CD4-positive, alpha-beta T cell (primary cell): Measurements from ENCODE around the gene MYO3B. TPM values are rescaled to one million over a fixed set of nuclear protein-coding genes. Genes with fewer than 3 reads are reported as not detected.

Source experiments
- ATAC-seq: fragments of 200-7000 bp; cut with Tn5 transposase; one replicate; pipeline ENCODE4 v1.10.0; 2022; ENCODE audit warnings: mild to moderate bottlenecking; ENCODE audit not compliant: poor library complexity
- CTCF ChIA-PET: fragments of 350-600 bp; sonication (Branson Sonifier 250); formaldehyde crosslinking; loops from one replicate; lab custom pipeline; 2021; ENCODE audit warnings: antibody characterized with exemption, inconsistent platforms; lab: Charles Lee
- POLR2A ChIA-PET: fragments of 350-600 bp; sonication (Branson Sonifier 250); formaldehyde crosslinking; loops from one replicate; lab custom pipeline; 2021; ENCODE audit warnings: antibody characterized with exemption, inconsistent platforms; lab: Charles Lee
- DNase-seq, 14 experiments: peaks; one replicate each; pipeline ENCODE4 v3.0.0-alpha.2; 2013 to 2020; ENCODE audit warnings: mixed read lengths in 2 of 14
- H3K27ac ChIP-seq, 2 donors: one replicate each; pipeline versions ENCODE4 v1.5.1 to v1.7.0; 2013; ENCODE audit warnings: low read length in 2 of 2, low read depth in 1 of 2, mild to moderate bottlenecking in 1 of 2
- H3K27me3 ChIP-seq, 2 experiments: 1 replicate in 1 of 2; 2 replicates in 1 of 2; pipeline versions ENCODE4 v1.6.1 to v1.7.0; 2013; ENCODE audit warnings: low read length in 2 of 2, control low read depth in 1 of 2, mild to moderate bottlenecking in 1 of 2, moderate library complexity in 1 of 2; ENCODE audit not compliant: insufficient read depth in 2 of 2, control insufficient read depth in 1 of 2
- H3K36me3 ChIP-seq: one replicate; pipeline ENCODE4 v1.6.1; 2013; ENCODE audit warnings: low read length, control low read depth; ENCODE audit not compliant: insufficient read depth
- H3K4me1 ChIP-seq: one replicate; pipeline ENCODE4 v1.6.1; 2013; ENCODE audit warnings: low read length, control low read depth; ENCODE audit not compliant: insufficient read depth
- H3K4me3 ChIP-seq: one replicate; pipeline ENCODE4 v1.5.1; 2013; ENCODE audit warnings: mild to moderate bottlenecking, low read length, moderate library complexity
- H3K9me3 ChIP-seq, 2 experiments: 1 replicate in 1 of 2; 2 replicates in 1 of 2; pipeline versions ENCODE4 v1.6.1 to v1.7.0; 2013; ENCODE audit warnings: low read length in 2 of 2, mild to moderate bottlenecking in 2 of 2, control low read depth in 1 of 2, moderate library complexity in 1 of 2; ENCODE audit not compliant: control insufficient read depth in 1 of 2, insufficient read depth in 1 of 2
- H3K27ac Mint-ChIP-seq: one replicate; pipeline ENCODE4 v1.8.0; 2020; ENCODE audit warnings: mixed read lengths
- H3K27me3 Mint-ChIP-seq: one replicate; pipeline ENCODE4 v1.8.0; 2021; ENCODE audit warnings: mixed read lengths
- H3K36me3 Mint-ChIP-seq: one replicate; pipeline ENCODE4 v1.8.0; 2021; ENCODE audit warnings: low read depth, mixed read lengths
- H3K4me1 Mint-ChIP-seq: one replicate; pipeline ENCODE4 v1.8.0; 2021; ENCODE audit warnings: low read depth, mixed read lengths
- H3K4me3 Mint-ChIP-seq: one replicate; pipeline ENCODE4 v1.8.0; 2020; ENCODE audit warnings: mild to moderate bottlenecking, mixed read lengths
- H3K9me3 Mint-ChIP-seq: one replicate; pipeline ENCODE4 v1.8.0; 2020; ENCODE audit warnings: mixed read lengths
- CTCF ChIP-seq: fragments of 200-600 bp; IDR thresholded peaks from one replicate; pipeline ENCODE4 v1.8.0; 2022; ENCODE audit warnings: antibody characterized with exemption, mild to moderate bottlenecking
- intact Hi-C, 2 experiments: fragments of 100-400 bp; cut with DNase I in 1 of 2; cut with micrococcal nuclease in 1 of 2; formaldehyde crosslinking; loops; one replicate each; pipeline versions ENCODE4 v1.15.1 to v1.9.0; 2023 to 2025; cut with DNase I, micrococcal nuclease
- total RNA-seq, 174 experiments: library from RNA in 2 of 174; stranded (reverse) in 2 of 174; gene quantifications; one replicate each; pipeline ENCODE4 v1.2.3 and lab custom pipeline; 2021 to 2026

Gene MYO3B
- total RNA-seq, 2 experiments from 2014 or later, result not detected

GRCh38 chr2:170696948-170697347 is 519.0 kb downstream of the MYO3B start:
- Mint-ChIP-seq H3K9me3 (no peaks in the 10 kb centered on the region), H3K27ac (no peak overlapping the region), H3K36me3 (no peaks in the 10 kb centered on the region), H3K27me3 (peaks cover 21% of the 10 kb centered on the region), H3K4me3 (no peak overlapping the region), H3K4me1 (no peaks in the 10 kb centered on the region)
- no peak for TF ChIP-seq CTCF
- no peaks in the 10 kb centered on the region for H3K27me3 ChIP-seq
- ChIA-PET POLR2A (no interaction called here), CTCF (no interaction called here)
- no peaks in the 10 kb centered on the region for H3K9me3 ChIP-seq
- intact Hi-C loops, result no loop called here
- DNase-seq (no peak), ATAC-seq (no peak)
- H3K27ac ChIP-seq, result no peak overlapping the region
- no peaks in the 10 kb centered on the region for H3K36me3 ChIP-seq
- no peak overlapping the region for H3K4me3 ChIP-seq
- no peaks in the 10 kb centered on the region for H3K4me1 ChIP-seq

GRCh38 chr2:170701011-170701410 is 523.1 kb downstream of the MYO3B start:
- no peaks in the 10 kb centered on the region for H3K4me1 ChIP-seq
- H3K27ac Mint-ChIP-seq, result no peak overlapping the region
- peaks cover 3% of the 10 kb centered on the region for H3K9me3 Mint-ChIP-seq
- no peak overlapping the region for H3K27ac ChIP-seq
- H3K27me3 Mint-ChIP-seq, result peaks cover 30% of the 10 kb centered on the region
- ChIA-PET CTCF (no interaction called here), POLR2A (no interaction called here)
- no peak for ATAC-seq
- no peak overlapping the region for H3K4me3 ChIP-seq
- H3K36me3 ChIP-seq, result no peaks in the 10 kb centered on the region
- intact Hi-C loops, result no loop called here
- H3K4me3 Mint-ChIP-seq, result no peak overlapping the region
- peaks cover 0 to 4% of the 10 kb centered on the region in 2 experiments for H3K9me3 ChIP-seq
- TF ChIP-seq CTCF, result no peak
- no peak for DNase-seq
- no peaks in the 10 kb centered on the region for H3K4me1 Mint-ChIP-seq
- no peaks in the 10 kb centered on the region for H3K36me3 Mint-ChIP-seq
- H3K27me3 ChIP-seq, result peaks cover 0 to 3% of the 10 kb centered on the region in 2 experiments

GRCh38 chr2:170703776-170704476 is 526.0 kb downstream of the MYO3B start:
- Histone ChIP-seq H3K27ac (no peak overlapping the region), H3K9me3 (peaks cover 0 to 4% of the 10 kb centered on the region in 2 experiments), H3K4me3 (no peak overlapping the region), H3K27me3 (peaks cover 8 to 9% of the 10 kb centered on the region in 2 experiments), H3K4me1 (no peaks in the 10 kb centered on the region), H3K36me3 (no peaks in the 10 kb centered on the region)
- Mint-ChIP-seq H3K4me1 (no peaks in the 10 kb centered on the region), H3K9me3 (peaks cover 3% of the 10 kb centered on the region), H3K27me3 (peaks cover 38% of the 10 kb centered on the region), H3K4me3 (no peak overlapping the region), H3K36me3 (no peaks in the 10 kb centered on the region), H3K27ac (no peak overlapping the region)
- intact Hi-C loops, result no loop called here
- DNase-seq (no peak), ATAC-seq (no peak)
- POLR2A ChIA-PET, result no interaction called here
- CTCF ChIA-PET, result interaction anchor here (0.7 kb wide), 1 partner anchor 342 kb away, joined by 3 read pairs; no protein-coding TSS in a partner anchor
- no peak for TF ChIP-seq CTCF
